Amniotic epithelial cell (primary cell): Measurements from ENCODE around the gene GRAMD1C.
"Not testable (repeated sequence)": the region's sequence is repeated elsewhere in the genome, so short reads cannot be mapped to it uniquely, and the experiment has no call there.

ENCODE experiments used
- DNase-seq: peaks from one replicate; pipeline ENCODE4 v3.0.0-alpha.2; 2010; ENCODE audit warnings: low read depth

Gene GRAMD1C

DNA sequence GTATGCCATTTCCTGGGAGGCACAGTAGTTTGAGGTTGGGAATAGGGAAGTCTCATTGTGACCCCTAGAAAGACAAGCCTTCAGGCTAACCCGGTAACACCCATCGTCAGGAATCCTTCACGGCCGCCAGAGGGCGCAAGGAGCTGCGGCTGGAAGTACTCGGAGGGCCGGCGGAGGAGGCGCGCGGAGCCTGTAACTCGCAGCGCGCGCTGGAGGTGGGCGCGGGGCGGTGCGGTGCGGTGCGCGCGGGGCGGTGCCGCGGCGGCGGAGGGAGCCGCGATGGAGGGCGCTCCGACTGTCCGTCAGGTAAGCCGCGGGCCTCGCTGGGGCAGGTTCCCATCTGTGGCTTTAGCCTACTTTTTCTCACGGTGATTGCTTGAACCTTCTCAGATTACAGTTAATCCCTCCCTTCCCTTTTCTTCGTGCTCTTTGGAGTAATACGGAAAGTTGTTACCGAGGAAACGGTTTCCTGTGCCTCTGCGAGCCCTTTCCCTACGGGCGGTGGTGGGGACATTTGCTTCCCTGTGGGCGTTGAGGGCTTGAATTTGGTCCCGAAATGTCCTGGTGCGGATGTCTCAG, at the start of gene GRAMD1C:
Gene GRAMD1C, plus strand, starts transcription at position 158 of the 579 bp plus-strand sequence. Its CDS starts 122 bp downstream, at position 280.
- peak; percentile 80 for DNase-seq

DNA sequence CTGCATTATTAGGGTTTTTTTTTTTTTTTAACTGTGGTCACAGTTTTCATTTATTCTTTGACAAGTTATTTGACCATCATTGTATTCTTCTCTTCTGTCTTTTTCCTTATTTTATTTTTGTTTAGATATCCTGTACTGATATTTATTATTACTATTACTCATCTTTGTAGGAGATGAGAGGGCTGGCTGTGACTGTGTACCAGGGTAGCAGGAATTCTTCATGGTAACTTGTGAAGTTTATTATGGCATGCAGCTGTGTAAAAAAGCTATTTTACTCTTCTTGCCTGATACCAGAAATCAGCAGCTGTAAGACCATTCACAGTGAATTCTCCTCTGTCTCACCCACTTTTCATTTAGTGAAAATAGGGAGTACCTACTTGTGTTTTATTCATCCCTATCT, 47.2 kb upstream of the GRAMD1C start:
- DNase-seq, result no peak

DNA sequence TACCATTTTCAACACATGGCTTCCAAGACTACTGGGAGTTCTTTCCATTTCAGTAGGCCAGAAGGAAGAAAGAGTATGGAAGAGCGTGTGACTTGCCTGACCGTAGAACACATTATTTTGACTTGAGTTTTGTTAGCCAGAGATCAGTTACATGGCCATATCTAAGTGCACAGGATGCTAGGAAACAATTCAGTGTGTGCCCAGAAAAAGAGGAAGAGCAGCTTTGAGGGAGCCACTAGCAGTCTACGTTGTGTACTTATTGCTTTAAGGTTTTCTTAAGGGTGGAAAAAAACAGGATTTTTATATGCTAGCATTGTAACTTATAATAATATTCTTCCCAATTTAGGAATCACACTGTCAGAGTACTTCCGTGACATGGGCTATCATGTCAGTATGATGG, 44.1 kb upstream of the GRAMD1C start:
- no peak for DNase-seq

DNA sequence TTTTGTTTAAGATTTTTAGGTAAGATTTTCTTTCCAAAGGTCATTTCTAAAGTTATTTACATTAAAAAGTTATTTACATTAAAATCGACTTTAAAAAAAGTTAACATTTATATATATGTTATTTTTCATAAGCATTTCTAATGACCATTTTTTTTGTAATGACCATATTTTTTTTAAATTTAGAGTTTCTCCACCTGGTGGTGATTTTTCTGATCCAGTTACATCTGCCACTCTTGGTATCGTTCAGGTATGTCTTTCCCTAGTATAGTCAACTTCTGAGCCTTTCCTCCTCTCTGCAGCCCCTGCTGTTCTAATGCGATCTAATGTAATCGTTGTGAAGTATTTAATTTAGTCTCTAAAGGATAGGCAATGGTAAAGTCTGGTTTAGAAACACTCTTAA, 42.9 kb upstream of the GRAMD1C start:
- no peak for DNase-seq

DNA sequence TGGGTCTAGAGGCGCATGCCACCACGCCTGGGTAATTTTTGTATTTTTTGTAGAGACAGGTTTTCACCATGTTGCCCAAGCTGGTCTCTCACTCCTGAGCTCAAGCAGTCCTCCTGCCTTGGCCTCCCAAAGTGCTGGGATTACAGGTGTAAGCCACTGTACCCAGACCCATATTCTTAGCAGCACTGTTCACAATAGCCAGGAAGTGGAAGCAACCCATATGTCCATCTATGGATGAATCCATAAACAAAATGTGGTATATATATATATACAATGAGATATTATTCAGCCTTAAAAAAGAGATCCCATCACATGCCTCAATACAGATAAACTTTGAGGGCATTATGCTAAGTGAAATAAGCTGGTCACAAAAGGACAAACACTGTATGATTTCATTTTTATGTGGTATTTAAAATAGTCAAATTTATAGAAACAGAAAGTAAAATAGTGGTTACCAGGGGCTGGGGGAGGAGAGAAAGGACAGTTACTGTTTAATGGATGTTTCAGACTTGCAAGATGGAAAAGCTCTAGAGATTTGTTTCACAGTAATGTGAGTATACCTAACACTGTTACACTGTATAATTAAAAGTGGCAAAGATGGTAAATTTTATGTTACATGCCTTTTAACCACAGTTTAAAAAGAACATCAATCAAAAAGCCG, 35.7 kb upstream of the GRAMD1C start:
- DNase-seq, result no peak

DNA sequence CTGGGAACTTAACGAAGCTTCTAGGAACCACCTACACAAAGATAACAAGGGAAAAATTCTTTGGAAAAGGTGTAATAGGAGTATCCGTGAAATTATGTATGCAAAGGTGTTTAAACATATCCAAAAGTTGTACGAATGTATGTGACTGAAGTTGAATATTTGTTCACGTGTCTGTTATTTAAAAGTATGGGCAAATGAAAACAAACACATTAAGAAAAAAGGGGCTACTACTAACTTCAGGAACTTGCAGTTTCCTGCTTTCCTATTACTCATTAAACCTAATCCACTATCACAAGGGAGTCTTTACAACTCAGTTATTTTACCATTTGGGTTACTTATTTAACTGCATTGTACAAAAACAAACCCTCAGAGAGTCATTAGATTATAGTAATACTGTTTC, 33.9 kb upstream of the GRAMD1C start:
- no peak for DNase-seq

DNA sequence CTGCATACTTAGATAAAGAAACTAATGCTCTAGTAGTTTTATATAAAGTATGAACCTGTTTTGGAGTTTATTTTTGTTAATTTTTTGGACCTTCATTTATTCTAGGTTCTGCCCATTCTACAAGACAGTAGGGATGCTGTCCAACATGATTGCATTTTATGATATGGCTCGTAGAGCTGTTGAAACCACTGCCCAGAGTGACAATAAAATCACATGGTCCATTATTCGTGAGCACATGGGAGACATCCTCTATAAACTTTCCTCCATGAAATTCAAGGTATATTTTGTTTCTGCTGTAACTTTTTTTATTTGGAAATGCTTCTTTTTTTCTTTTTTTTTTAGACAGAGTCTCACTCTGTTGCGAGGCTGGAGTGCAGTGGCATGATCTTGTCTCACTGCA, 33.3 kb upstream of the GRAMD1C start:
- DNase-seq, result no peak

DNA sequence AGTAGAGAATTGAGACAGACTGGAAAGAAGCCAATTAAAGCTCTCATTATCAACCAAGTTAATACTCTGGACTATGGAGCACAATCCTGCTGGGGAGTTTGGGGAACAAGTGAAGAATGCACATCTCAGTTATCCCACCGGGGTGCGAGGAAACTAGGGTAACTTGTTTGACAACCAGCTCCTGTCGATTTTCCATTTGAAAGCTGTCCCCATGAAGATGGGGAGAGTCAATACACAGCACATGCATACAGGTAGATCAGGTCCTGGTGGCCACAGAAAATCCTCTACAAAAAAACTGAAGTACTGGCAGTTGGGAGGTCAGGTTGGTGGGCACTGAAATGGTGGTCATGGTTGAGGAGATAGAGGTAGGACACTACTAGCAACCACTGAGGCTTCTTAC, 25.7 kb upstream of the GRAMD1C start:
- no peak for DNase-seq

DNA sequence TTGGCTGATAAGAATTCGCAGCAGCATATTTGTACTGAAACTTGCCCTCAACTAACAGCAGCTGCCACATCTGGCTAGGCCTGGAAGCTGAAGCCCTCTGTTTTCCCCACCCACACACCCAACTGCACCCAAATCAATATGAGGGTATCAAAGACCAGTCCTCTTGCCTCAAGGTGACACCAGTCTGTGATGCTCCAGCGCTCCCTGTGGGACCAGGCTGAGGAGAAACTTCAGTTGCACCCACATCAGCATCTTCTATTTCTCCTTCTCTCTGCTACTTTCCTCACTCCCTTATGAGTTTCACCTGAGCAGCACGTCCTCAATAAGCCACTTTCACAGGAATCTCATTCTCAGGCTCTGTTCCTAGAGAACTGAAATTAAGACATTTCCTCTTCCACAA, 18.7 kb upstream of the GRAMD1C start:
- no peak for DNase-seq

DNA sequence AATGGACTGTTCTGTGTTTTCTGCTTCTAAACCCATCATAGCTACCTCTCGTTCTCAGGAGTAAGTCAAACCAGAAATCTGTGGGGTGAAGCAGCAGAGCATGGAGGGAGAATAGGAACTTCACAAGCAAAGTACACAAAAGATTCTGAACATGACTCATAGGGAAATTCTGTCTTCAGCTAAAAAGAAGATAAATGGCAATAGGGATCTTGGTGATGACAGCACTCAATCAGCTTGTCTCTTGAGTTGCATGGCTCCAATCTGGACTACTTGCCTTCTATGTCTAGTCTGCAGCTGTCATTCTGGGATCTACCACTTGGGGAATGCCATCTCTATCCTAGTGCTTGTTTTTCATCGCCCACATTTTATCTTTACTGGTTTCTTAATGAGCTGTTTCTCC, 13.5 kb upstream of the GRAMD1C start:
- DNase-seq, result peak; percentile 33

DNA sequence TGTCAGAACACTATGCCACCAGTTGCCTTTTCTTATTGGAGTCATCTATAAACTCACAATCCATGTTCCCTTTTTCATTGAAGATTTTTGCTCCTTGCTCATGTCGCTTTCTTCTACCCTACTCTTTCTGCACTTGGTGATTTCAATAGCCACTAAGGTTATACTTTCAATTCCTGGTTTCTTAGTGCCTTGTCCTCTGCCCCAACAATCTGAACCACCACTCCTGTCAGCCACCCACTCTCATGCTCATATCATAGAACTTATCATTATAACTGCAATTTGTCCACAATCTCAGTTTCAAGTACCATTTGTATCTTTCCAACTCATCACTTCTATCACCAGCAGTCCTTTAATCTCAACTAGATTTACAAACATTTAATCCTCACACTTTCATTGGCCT, 10.0 kb upstream of the GRAMD1C start:
- no peak for DNase-seq

DNA sequence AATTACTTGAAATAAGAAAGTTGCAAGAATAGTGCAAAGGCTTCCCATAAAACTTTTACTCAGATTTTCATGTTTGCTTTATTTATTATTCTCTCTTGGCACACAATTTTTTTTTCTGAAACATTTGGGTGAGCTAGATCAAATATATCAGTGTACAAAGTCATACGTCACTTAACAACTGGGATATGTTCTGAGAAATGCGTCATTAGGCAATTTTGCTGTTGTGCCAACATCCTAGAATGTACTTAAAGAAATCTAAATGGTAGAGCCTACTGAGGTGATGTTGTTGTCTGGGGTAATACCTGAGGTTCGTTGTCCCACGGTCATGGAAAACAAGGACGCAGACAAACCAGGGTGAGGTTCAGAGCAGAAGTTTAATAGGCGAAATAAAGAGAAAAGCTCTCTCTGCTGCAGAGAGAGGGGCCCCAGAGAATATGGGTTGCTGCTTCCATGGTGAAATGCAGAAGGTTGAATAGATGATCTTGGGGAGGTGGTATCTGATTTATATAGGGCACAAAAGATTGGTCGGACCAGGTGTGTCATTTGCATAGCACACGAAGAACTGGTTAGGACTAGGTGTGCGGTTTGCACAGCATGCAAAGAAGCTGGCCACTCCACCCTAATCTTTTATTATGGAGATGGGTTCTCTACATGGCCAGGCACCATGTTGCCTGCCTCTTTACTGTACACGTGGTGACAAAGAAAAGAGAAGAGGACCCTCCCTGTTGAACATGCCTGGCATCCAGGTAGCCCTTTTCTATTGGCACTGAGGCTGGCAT, 8.8 kb upstream of the GRAMD1C start:
- DNase-seq, result peak; percentile 16

DNA sequence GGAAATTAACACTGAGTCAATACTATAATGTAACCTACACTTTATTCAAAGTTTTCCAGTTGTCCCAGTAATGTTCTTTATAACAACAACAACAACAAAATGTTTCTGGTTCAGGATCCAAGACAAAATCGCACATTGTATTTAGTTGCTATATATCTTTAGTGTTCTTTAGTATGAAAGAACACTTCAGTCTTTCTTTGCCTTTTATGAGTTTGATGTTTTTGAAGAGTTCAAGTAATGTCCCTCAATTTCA, 7.6 kb upstream of the GRAMD1C start:
- no peak for DNase-seq

DNA sequence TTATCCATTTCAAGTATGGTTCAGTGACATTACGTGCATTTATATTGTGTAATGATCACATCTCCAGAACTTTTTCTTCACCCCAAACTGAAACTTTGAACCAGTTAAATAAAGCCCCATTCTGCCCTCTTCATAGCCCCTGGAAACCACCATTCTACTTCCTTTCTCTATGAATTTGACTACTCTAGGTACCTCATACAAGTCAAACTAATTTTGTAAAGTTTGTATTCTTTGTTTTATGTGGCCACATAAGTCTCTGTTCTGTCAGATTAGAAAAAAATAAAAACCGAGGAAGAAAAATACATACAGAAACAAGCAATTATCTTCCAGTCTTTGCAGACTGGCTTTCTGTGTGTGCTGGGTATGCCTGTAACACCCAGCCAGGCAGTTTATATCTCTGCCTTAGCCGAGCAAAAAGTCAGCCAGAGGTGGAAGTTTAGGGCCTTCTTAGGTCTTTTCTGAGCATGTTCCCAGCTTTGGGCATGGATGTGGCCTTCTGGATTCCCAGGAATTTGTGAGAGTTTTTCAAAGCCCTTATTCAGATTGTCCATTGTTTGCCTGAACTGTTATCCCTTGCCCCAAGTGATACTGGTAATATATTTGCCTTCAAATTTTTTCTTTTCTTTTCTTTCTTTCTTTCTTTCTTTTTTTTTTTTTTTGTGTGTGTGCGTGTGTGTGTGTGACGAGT, 6.0 kb upstream of the GRAMD1C start:
- peak; percentile 19 for DNase-seq

DNA sequence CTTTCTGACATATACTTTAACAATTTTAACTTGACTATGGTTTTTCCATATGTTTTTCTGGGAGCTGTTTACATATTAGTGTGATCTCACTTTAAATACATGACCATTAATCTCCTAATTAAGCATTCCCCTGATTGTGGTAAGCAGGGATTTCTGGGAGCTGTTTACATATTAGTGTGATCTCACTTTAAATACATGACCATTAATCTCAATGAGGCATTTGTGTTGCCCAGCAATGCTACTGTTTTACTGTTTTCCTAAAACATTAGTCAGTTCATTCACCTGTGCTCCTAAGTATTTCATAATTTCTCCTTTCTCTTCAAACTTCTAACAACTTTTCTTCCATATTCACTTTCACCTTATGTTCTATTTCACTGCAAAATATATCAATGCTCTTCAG, 3.6 kb upstream of the GRAMD1C start:
- peak; percentile 73 for DNase-seq

DNA sequence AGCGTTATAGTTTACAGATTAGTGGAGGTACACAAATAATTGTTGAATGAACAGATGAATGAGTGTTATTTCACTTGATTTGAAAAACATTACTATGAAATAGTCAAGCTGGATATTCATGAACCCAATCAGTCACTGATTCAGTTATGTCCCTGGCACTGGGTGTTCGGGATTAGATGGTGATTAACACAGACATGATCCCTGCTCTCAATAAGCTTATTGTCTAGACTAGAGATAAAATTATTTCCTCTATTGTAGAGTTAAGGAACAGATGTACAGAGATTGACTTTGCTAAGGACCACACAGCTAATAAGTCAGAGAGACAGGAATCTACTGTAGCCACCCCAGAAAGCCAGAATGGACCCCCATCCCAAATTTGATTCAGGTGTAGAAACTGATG, 963 bp downstream of the GRAMD1C start:
- DNase-seq, result no peak

DNA sequence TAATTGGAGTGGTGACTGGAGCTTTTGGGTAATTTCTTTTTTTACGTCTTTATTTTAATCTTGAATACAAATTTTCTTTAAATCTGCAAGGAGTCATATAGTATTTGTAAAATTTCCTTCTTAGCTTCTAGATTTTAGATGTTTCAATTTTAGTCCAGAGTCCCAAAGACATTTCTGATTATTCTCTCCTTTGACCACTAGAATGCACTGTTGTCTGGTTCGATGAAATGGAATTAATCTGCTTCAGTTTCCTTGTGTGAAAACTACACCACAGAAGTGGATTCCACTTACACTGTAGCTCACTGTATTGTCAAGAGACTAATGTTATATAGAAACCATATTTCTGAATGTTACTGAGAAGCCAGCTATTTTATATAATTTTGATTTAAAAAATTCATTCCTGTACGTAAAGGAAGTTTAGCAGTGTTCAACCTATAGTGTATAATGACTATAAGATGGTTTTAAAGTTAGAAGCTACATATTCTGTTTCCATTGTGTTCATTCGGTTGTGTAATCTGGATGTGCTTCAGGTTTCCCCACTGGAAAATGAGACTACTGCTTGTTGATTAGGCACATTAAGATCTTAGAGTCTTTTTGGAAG, 6.1 kb downstream of the GRAMD1C start:
- DNase-seq, result peak; percentile 25

DNA sequence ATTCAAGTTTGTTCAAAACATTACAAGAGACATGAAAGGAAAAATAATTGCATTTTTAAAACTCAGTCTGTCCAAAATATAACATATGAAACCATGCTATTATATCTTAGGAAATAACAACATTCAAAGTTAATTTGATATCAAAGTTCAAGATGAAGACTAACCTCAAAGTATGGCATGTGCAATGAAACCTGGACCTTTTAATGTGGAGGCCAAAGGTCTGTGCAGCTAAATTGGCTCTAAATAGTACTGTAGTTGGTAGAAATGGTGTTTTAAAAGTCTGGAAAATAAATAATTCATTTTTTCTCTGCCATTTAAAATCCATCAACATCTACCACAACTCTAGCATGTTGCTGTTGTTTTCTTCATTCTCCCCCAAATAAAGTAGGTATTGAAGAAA, 8.7 kb downstream of the GRAMD1C start:
- no peak for DNase-seq

DNA sequence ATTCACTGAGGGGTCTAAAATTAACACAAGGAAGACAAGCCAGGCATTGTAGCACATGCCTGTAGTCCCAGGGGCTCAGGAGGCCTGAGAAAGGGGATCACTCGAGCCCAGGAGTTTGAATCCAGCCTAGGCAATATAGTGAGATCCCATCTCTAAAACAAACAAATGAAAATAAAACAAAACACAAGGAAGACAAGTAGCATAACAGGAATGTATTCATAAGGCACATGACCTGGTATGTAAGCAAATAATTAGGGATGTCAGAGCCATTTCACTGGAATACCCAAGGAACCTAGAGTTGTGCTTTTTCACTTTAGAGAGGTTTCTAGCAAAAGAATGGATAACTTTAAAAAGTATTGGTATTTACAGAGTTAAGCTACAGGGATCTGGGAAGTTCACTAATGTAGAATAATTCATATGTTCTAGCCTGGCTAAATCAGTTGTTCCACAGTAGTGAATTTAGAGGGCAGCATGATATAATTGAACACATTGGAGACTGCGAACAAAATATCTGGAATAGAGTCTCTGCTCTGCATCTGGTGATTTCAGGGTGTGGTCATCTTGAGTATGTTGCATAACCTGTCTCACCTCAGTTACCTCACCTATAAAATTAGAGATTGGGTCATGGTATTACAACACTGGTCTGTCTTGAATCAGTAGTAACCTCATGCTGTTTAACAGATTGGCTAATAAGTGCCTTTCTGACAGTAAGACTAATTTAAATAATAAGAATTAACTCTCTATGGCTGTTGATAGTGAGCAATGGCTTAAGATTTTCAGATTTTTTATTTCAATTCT, 9.3 kb downstream of the GRAMD1C start:
- DNase-seq, result peak; percentile 12

DNA sequence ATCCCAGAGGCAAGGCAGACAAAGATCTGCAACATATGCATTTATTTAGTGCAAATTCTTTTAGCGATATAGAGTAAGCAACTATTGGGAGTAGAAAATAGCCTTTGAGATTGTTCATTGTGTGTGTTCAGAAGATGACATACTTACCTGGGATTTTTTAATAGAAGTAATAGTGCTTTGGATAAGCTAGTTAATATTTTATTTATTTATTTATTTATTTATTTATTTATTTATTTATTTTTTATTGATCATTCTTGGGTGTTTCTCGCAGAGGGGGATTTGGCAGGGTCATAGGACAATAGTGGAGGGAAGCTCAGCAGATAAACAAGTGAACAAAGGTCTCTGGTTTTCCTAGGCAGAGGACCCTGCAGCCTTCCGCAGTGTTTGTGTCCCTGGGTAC, 10.5 kb downstream of the GRAMD1C start:
- DNase-seq, result not testable (repeated sequence)

DNA sequence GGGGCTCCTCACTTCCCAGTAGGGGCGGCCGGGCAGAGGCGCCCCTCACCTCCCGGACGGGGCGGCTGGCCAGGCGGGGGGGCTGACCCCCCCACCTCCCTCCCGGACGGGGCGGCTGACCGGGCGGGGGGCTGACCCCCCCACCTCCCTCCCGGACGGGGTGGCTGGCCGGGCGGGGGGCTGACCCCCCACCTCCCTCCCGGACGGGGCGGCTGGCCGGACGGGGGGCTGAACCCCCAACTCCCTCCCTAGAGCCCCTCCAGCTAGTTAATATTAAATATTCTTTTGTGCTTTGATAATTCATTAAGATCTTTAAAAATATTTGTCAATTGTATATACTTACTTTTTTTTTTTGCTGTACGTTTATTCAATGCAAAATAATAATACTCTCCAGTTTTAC, 11.3 kb downstream of the GRAMD1C start:
- DNase-seq, result not testable (repeated sequence)

DNA sequence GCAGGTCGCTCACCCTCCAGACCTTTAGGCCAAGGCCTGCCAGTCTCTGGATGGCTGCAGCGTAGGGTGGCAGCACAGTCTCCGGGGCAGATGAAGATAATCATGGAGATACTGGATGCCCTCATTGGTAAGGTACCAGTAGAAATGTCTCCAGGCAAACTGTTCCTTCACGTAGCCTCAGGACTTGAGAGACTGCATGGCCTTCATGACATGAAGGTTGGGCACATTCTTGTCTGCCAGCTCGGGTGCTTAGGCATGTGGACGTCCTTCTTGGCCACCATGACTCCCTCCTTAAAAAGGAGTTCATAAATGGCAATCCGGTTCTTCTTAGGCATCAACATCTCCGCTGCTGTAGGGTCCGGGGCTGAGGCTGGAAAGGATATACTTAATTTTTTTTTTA, 11.8 kb downstream of the GRAMD1C start:
- not testable (repeated sequence) for DNase-seq
